ENCODE measurements around the gene ZNF169. TPM values are rescaled to one million over a fixed set of nuclear protein-coding genes. Genes with fewer than 3 reads are reported as not detected.

Gene ZNF169
- total RNA-seq, 4 donors from 2014 or later: 8.9 to 27.3 (median 13.8) TPM

GRCh38 chr9:94286116-94286515 lies 27.0 kb downstream of the ZNF169 start:
- no peak for TF ChIP-seq POLR2A (IDR thresholded peaks at IDR 0.05)
- TF ChIP-seq CTCF (IDR thresholded peaks at IDR 0.05): no peak

GRCh38 chr9:94287877-94288513 lies 28.9 kb downstream of the ZNF169 start:
- Histone ChIP-seq H3K9me3 (no peaks in the 10 kb centered on the region), H3K27ac (no peak overlapping the region), H3K4me1 (no peaks in the 10 kb centered on the region), H3K36me3 (peaks cover 0 to under 1% of the 10 kb centered on the region in 2 donors), H3K4me3 (replicated peaks in 1 of 3) (no peak overlapping the region), H3K27me3 (no peaks in the 10 kb centered on the region)
- no peak for DNase-seq
- intact Hi-C loops (cut with DNase I): no loop called here
- TF ChIP-seq CTCF (IDR thresholded peaks at IDR 0.05) (no peak), POLR2A (IDR thresholded peaks at IDR 0.05) (no peak)
- whole genome bisulfite sequencing, 2 donors: 88 to 90% methylated on average over 7 of the region's 7 CpGs

More at GRCh38 chr9:94286116-94286515, 27.0 kb downstream of the ZNF169 start:
- intact Hi-C loops (cut with DNase I): no loop called here
- no peak for DNase-seq
- H3K4me1 ChIP-seq: no peaks in the 10 kb centered on the region
- H3K4me3 ChIP-seq (replicated peaks in 1 of 3): no peak overlapping the region
- H3K27me3 ChIP-seq: no peaks in the 10 kb centered on the region
- WGBS, 2 donors: 98 to 99% methylated on average over 3 of the region's 3 CpGs
- no peaks in the 10 kb centered on the region for H3K9me3 ChIP-seq
- no peak overlapping the region for H3K27ac ChIP-seq
- no peaks in the 10 kb centered on the region for H3K36me3 ChIP-seq

- Histone ChIP-seq H3K27ac (no peak overlapping the region), H3K4me3 (replicated peaks in 1 of 3) (no peak overlapping the region), H3K9me3 (no peaks in the 10 kb centered on the region), H3K27me3 (no peaks in the 10 kb centered on the region), H3K36me3 (peaks cover 0 to 5% of the 10 kb centered on the region in 2 donors), H3K4me1 (no peaks in the 10 kb centered on the region)
- 88 to 100% methylated on average over 2 of the region's 2 CpGs for WGBS, 2 donors
- intact Hi-C loops (cut with DNase I): no loop called here
- DNase-seq: no peak
- TF ChIP-seq CTCF (IDR thresholded peaks at IDR 0.05): no peak
Observed at GRCh38 chr9:94289691-94290090, 30.6 kb downstream of the ZNF169 start.

- no peaks in the 10 kb centered on the region for H3K36me3 ChIP-seq
- H3K27me3 ChIP-seq: no peaks in the 10 kb centered on the region
- H3K27ac ChIP-seq: no peak overlapping the region
- 81 to 83% methylated on average over 9 of the region's 9 CpGs for WGBS, 2 donors
- DNase-seq: no peak
- intact Hi-C loops (cut with DNase I): no loop called here
- no peaks in the 10 kb centered on the region for H3K9me3 ChIP-seq
- no peaks in the 10 kb centered on the region for H3K4me1 ChIP-seq
- H3K4me3 ChIP-seq (replicated peaks in 1 of 3): no peak overlapping the region
- TF ChIP-seq POLR2A (IDR thresholded peaks at IDR 0.05) (no peak), CTCF (IDR thresholded peaks at IDR 0.05) (no peak)
Observed at GRCh38 chr9:94298949-94299599, 40.0 kb downstream of the ZNF169 start.
